ENCODE data around the gene RNH1.

The RNH1 gene

DNA sequence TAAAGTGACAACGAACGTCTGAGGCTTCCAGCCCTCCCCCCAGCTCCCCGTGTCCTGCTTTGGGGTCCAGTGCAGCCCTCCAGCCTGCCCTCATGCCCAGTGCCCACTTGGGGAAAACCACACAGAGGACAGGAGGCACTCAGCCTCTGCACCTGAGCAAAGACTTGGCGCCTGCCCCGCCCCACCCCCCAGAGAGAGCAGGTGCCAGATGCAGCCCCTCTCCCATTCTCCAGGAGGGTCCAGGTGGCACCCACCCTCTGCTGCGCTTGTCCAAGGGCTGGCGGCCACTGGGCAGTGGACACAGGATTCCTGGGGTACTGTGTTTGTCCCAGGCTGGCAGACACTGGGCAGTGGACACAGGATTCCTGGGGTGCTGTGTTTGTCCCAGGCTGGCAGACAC is 15.7 kb downstream of the RNH1 start:
- no peak for TF ChIP-seq CTCF (IDR thresholded peaks at IDR 0.05; ENCODE audit: low read depth, low read length)
- DNase-seq (ENCODE audit: extremely low read depth, low read depth): no peak

- no peak for TF ChIP-seq CTCF (IDR thresholded peaks at IDR 0.05; ENCODE audit: low read depth, low read length)
- no peak for DNase-seq (ENCODE audit: extremely low read depth, low read depth)
These were observed 16.1 kb downstream of the RNH1 start for GRCh38 chr11:490930-491260.

- no peak for TF ChIP-seq CTCF (IDR thresholded peaks at IDR 0.05; ENCODE audit: low read depth, low read length)
These were observed 16.7 kb downstream of the RNH1 start for GRCh38 chr11:490186-490929.

GRCh38 chr11:489610-490185 is 17.3 kb downstream of the RNH1 start:
- no peak for TF ChIP-seq CTCF (IDR thresholded peaks at IDR 0.05; ENCODE audit: low read depth, low read length)
- DNase-seq (ENCODE audit: extremely low read depth, low read depth): no peak

More at GRCh38 chr11:490186-490929, 16.7 kb downstream of the RNH1 start:
- no peak for DNase-seq (ENCODE audit: extremely low read depth, low read depth)

GRCh38 chr11:488992-489391 is 18.1 kb downstream of the RNH1 start:
- no peak for TF ChIP-seq CTCF (IDR thresholded peaks at IDR 0.05; ENCODE audit: low read depth, low read length)

DNA sequence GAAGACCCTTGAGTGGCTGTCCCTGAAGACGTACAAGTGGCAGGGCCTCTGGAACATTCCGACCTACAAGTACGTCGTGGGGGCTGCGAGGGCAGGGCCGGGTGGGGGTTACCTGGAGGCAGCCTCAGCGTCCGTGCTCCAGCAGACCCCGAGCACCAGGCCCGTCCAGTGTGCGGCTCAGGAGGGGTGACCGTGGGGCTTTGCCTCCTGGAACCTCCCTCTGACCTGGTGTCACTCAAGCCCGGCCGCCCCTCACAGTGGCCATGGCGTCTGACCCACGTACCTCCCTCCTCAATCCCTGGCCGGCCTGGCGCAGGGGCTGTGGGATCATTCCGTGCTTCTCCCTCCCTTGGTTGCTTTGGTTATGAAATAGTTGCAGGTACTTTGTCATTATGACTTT is 18.5 kb downstream of the RNH1 start:
- no peak for TF ChIP-seq CTCF (IDR thresholded peaks at IDR 0.05; ENCODE audit: low read depth, low read length)
- DNase-seq (ENCODE audit: extremely low read depth, low read depth): no peak

More at GRCh38 chr11:488992-489391, 18.1 kb downstream of the RNH1 start:
- no peak for DNase-seq (ENCODE audit: extremely low read depth, low read depth)

GRCh38 chr11:488062-488461 is 19.0 kb downstream of the RNH1 start:
- DNase-seq (ENCODE audit: extremely low read depth, low read depth): no peak
- no peak for TF ChIP-seq CTCF (IDR thresholded peaks at IDR 0.05; ENCODE audit: low read depth, low read length)
